Keratinocyte (primary cell): Measurements from ENCODE around the gene RBBP8.

Experiments
- EZH2 ChIP-seq: IDR thresholded peaks from one replicate; pipeline ENCODE4 v1.6.1; 2012; ENCODE audit warnings: inconsistent platforms, mild to moderate bottlenecking, low read length, moderate library complexity
- TF ChIP-seq, protein P1 (sequence below), 3 experiments: IDR thresholded peaks in 1 of 3; conservative IDR thresholded peaks in 1 of 3; optimal IDR thresholded peaks in 1 of 3; 2 replicates in 2 of 3; 3 replicates in 1 of 3; pipeline versions ENCODE3 to v1.5.1; 2011; ENCODE audit warnings: low read length in 3 of 3, mild to moderate bottlenecking in 3 of 3, moderate library complexity in 2 of 3, control low read depth in 1 of 3, inconsistent platforms in 1 of 3; ENCODE audit not compliant: insufficient read depth in 2 of 3; ENCODE audit errors: extremely low read depth in 1 of 3

DNA sequence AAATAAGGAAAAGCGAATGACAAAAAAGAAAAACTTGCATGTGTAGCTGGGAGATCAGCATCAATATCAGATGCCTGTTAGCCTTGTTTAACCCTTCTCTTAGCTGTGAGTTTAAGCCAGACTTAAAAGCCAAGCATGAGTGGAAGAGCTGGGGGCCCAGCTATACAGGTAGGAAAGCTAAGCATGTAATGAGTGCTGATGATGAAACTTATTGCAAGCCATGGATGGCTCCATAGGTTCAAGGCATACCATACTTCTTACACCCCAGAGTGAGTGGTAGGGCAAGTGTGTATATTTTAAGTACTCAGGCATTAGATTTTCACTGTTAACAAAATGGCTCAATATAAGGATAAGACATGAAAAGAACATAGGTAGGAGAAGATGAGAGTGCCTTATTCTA lies 28.0 kb downstream of the RBBP8 start:
- TF ChIP-seq, protein P1, sequence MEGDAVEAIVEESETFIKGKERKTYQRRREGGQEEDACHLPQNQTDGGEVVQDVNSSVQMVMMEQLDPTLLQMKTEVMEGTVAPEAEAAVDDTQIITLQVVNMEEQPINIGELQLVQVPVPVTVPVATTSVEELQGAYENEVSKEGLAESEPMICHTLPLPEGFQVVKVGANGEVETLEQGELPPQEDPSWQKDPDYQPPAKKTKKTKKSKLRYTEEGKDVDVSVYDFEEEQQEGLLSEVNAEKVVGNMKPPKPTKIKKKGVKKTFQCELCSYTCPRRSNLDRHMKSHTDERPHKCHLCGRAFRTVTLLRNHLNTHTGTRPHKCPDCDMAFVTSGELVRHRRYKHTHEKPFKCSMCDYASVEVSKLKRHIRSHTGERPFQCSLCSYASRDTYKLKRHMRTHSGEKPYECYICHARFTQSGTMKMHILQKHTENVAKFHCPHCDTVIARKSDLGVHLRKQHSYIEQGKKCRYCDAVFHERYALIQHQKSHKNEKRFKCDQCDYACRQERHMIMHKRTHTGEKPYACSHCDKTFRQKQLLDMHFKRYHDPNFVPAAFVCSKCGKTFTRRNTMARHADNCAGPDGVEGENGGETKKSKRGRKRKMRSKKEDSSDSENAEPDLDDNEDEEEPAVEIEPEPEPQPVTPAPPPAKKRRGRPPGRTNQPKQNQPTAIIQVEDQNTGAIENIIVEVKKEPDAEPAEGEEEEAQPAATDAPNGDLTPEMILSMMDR (optimal IDR thresholded peaks at IDR 0.05 in 1 of 3, IDR thresholded peaks at IDR 0.05 in 1 of 3, conservative IDR thresholded peaks at IDR 0.05 in 1 of 3; ENCODE audit: extremely low read depth in 1 of 3, insufficient read depth in 2 of 3, low read length in 3 of 3), result no peak
- TF ChIP-seq EZH2, result no peak
